ENCODE results near the gene GOSR2. TPM values are rescaled to one million over a fixed set of nuclear protein-coding genes. Genes with fewer than 3 reads are reported as not detected.

Gene GOSR2
- total RNA-seq, 4 donors from 2014 or later: 28.5 to 37.6 (median 30.3) TPM

DNA sequence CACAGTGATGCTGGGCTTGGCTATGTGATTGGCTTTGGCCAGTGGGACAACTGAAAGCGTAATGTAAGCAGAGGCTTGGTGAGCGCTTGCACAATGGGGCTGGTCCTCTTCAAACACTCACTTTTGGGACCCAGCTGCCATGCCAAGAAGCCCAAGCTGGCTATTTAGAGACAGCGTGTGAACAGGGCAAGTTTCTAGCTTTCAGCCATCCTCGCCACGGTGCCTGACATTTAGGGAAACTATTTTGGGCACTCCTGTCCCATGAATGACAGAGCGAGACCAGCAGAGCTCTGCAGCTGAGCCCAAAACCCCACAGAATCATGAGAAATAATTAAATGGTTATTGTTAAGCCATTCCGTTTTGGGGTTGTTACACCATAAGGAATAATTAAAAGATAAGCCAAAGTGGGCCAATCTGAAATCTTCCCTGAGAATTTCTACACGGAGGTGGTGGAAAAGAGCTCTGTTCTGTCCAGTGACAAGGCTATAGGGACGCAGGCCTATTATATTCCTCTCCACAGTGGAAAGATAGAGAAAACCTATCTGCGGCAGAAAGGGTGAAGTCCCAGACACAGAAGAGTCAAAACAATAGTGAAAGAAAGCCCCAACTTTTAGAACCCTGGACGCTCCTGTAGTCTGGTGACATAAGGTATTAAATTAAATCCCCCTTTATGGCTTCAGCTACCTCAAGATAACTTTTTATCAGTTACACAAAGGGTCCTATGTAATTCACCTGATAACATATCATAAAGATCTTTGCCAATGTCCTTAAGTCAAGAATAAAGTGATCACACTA, 66.9 kb downstream of the GOSR2 start:
- no peak for DNase-seq (ENCODE audit: low spot score in 2 of 2)
- H3K4me3 ChIP-seq (ENCODE audit: low read depth, poor library complexity, severe bottlenecking): no peak overlapping the region
- TF ChIP-seq, protein P1, sequence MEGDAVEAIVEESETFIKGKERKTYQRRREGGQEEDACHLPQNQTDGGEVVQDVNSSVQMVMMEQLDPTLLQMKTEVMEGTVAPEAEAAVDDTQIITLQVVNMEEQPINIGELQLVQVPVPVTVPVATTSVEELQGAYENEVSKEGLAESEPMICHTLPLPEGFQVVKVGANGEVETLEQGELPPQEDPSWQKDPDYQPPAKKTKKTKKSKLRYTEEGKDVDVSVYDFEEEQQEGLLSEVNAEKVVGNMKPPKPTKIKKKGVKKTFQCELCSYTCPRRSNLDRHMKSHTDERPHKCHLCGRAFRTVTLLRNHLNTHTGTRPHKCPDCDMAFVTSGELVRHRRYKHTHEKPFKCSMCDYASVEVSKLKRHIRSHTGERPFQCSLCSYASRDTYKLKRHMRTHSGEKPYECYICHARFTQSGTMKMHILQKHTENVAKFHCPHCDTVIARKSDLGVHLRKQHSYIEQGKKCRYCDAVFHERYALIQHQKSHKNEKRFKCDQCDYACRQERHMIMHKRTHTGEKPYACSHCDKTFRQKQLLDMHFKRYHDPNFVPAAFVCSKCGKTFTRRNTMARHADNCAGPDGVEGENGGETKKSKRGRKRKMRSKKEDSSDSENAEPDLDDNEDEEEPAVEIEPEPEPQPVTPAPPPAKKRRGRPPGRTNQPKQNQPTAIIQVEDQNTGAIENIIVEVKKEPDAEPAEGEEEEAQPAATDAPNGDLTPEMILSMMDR (IDR thresholded peaks at IDR 0.05): no peak
- TF ChIP-seq POLR2A (IDR thresholded peaks at IDR 0.05): no peak
- WGBS, 2 donors: 78 to 97% methylated on average over 11 of the region's 11 CpGs
- intact Hi-C loops (cut with DNase I; ENCODE audit: low total_unique reads): loop anchor here (10.0 kb wide), 1 partner anchor 45 kb away; no protein-coding TSS in a partner anchor

DNA sequence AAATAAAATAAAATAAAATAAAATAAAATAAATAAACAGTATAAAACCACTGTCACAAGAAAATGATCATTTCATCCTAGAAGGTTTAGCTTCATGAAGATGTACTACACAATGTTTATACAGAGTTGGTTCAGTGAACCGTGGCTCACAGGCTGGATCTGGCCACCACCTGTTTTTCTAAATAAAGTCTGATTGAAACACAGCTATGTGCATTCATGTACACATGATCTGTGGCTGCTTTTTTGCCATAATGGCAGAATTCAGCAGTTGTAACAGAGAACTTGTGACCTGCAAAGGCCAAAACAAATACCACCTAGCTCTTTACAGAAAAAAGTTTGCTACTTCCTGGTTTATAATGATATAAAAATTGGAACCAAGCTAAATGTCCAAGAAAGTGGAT, 68.7 kb downstream of the GOSR2 start:
- WGBS, 2 donors: 80 to 81% methylated on average over 1 of the region's 1 CpG
- no peak overlapping the region for H3K4me3 ChIP-seq (ENCODE audit: low read depth, poor library complexity, severe bottlenecking)
- TF ChIP-seq POLR2A (IDR thresholded peaks at IDR 0.05): no peak
- TF ChIP-seq, protein P1 (IDR thresholded peaks at IDR 0.05): no peak
- intact Hi-C loops (cut with DNase I; ENCODE audit: low total_unique reads): loop anchor here (10.0 kb wide), 1 partner anchor 47 kb away; no protein-coding TSS in a partner anchor
- no peak for DNase-seq (ENCODE audit: low spot score in 2 of 2)

Small RNAs within 50 kb of the gene (microRNA-seq; reads per million reads assigned to microRNA genes)
- gene MIR5089 (ENCODE audit: borderline number of aligned reads in 1 of 2, borderline replicate concordance in 2 of 2): 2.3 to 5.4 reads per million in 2 donors

Other genes with a start within 250 kb of the GOSR2 start
- gene WNT3, start 104.5 kb upstream of the GOSR2 start, total RNA-seq: 10 to 100 TPM; 26.7 to 57.9 (median 46.6) TPM
- 1 to 10 TPM in 1 of 4 donors, under 1 TPM in 3; 0.75 to 1.1 (median 0.86) TPM for gene WNT9B, start 71.6 kb upstream of the GOSR2 start, total RNA-seq
- gene RPRML, start 56.1 kb downstream of the GOSR2 start, total RNA-seq: 1 to 10 TPM; 3.2 to 9.9 (median 6.1) TPM